ENCODE measurements around the gene SPSB2. TPM values are rescaled to one million over a fixed set of nuclear protein-coding genes. Genes with fewer than 3 reads are reported as not detected.

Gene SPSB2
- total and polyA plus RNA-seq, 9 of the 15 experiments (the other 6 are each of a cell fraction or from before 2014, with no cell fraction given), result 0.10 to 10.6 (median 1.9) TPM

GRCh38 chr12:6834873-6835272 is 38.2 kb downstream of the SPSB2 start:
- no peaks in the 10 kb centered on the region for H3K27me3 ChIP-seq (ENCODE audit: control insufficient read depth in 2 of 2, insufficient read depth in 2 of 2, low read length in 2 of 2)
- CTCF ChIA-PET (ENCODE audit: low intra/inter-chr PET ratio), result no interaction called here
- DNase-seq (ENCODE audit: extremely low read depth in 1 of 4, low spot score in 3 of 4), result no peak
- FAIRE-seq, result no peak
- H4K20me1 ChIP-seq (replicated peaks; ENCODE audit: control insufficient read depth, insufficient read depth, low read length), result no peaks in the 10 kb centered on the region; the same call in 1 of the 2 replicates
- intact Hi-C loops (cut with micrococcal nuclease), result no loop called here
- peaks cover 4% of the 10 kb centered on the region; the same call in 1 of the 3 replicates for H3K79me2 ChIP-seq (ENCODE audit: control insufficient read depth, insufficient read depth, low read length)
- H3K4me2 ChIP-seq (ENCODE audit: insufficient read depth, low read length), result no peak overlapping the region
- no peak overlapping the region for H3K4me3 ChIP-seq
- H3K9me1 ChIP-seq (ENCODE audit: control insufficient read depth, insufficient read depth, low read length), result no peaks in the 10 kb centered on the region
- TF ChIP-seq MAZ (CRISPR knock-in tag; conservative IDR thresholded peaks at IDR 0.05 in 1 of 2, IDR thresholded peaks at IDR 0.05 in 1 of 2) (no peak), CXXC5 (CRISPR knock-in tag; IDR thresholded peaks at IDR 0.05) (no peak), CBX1 (IDR thresholded peaks at IDR 0.05; ENCODE audit: low read depth) (no peak), FOS (IDR thresholded peaks at IDR 0.05; ENCODE audit: extremely low read depth, insufficient read length) (no peak), CHD1 (IDR thresholded peaks at IDR 0.05; ENCODE audit: low read length) (no peak), PPARD (CRISPR knock-in tag; IDR thresholded peaks at IDR 0.05) (no peak), TCF15 (CRISPR knock-in tag; IDR thresholded peaks at IDR 0.05) (no peak), ZNF586 (CRISPR knock-in tag; conservative IDR thresholded peaks at IDR 0.05) (no peak), CREM (IDR thresholded peaks at IDR 0.05; ENCODE audit: low read depth) (no peak), SETDB1 (IDR thresholded peaks at IDR 0.05; ENCODE audit: low read length) (no peak), EWSR1 (IDR thresholded peaks at IDR 0.05; ENCODE audit: borderline replicate concordance, low read depth, partially characterized antibody) (no peak)
- no TSS peak for BruUV-seq (replicated peaks)
- peaks cover 70% of the 10 kb centered on the region; the same call in 2 of the 3 replicates for H3K36me3 ChIP-seq (ENCODE audit: control insufficient read depth, insufficient read depth, low read length)
- 0 out of 3 replicates have a peak, but pooled peaks have one; percentile 45 for ATAC-seq
- WGBS (ENCODE audit: insufficient coverage, low coverage, missing lambda C conversion rate), result 61% methylated on average over 5 of the region's 5 CpGs
- no peak overlapping the region for H2AFZ ChIP-seq (ENCODE audit: low read depth, low read length)
- no peak overlapping the region for H3K27ac ChIP-seq (ENCODE audit: extremely low read depth, low read depth, low read length)
- POLR2A ChIA-PET, result interaction anchor here (0.6 to 3.9 kb wide), 9 partner anchors 9 to 111 kb away, joined by 3 to 24 read pairs (median 3); partner anchors contain the start of genes COPS7A, SPSB2, TPI1 and USP5
- in situ Hi-C loops (cut with MboI), result no loop called here
- no peak overlapping the region for H3K9ac ChIP-seq (ENCODE audit: insufficient read depth in 1 of 2, low read depth in 2 of 2, low read length in 2 of 2)
- H3K9me3 ChIP-seq (replicated peaks; ENCODE audit: control insufficient read depth, insufficient read depth, low read depth, low read length), result no peaks in the 10 kb centered on the region
- peaks cover 1 to 29% of the 10 kb centered on the region in 2 experiments; a peak in 4 of 5 replicates for H3K4me1 ChIP-seq (replicated peaks in 1 of 2; ENCODE audit: control insufficient read depth in 2 of 2, insufficient read depth in 2 of 2, low read length in 2 of 2)

All from K562 (cell line).